Suprapubic skin (tissue), 4 donors: ENCODE results near the gene HMGN5. TPM values are rescaled to one million over a fixed set of nuclear protein-coding genes. Genes with fewer than 3 reads are reported as not detected.
A peak's percentile ranks its signal among the peaks of the same experiment; 100 is the strongest.

ENCODE experiments used
- DNase-seq, 2 donors: peaks; one replicate each; pipeline ENCODE4 v3.0.0-alpha.2; 2019; ENCODE audit warnings: low spot score in 2 of 2
- H3K27ac ChIP-seq: fragments of 200-600 bp; sonication (generic); one replicate; pipeline ENCODE4 v1.5.1; 2019
- H3K27me3 ChIP-seq: fragments of 200-600 bp; sonication (generic); one replicate; pipeline ENCODE4 v1.5.1; 2019
- H3K36me3 ChIP-seq: fragments of 200-600 bp; sonication (generic); one replicate; pipeline ENCODE4 v1.5.1; 2019
- H3K4me1 ChIP-seq: fragments of 200-600 bp; sonication (generic); one replicate; pipeline ENCODE4 v1.5.1; 2019
- H3K4me3 ChIP-seq: fragments of 200-600 bp; sonication (generic); one replicate; pipeline ENCODE4 v1.5.1; 2019; ENCODE audit warnings: mild to moderate bottlenecking
- H3K9me3 ChIP-seq: fragments of 200-600 bp; sonication (generic); one replicate; pipeline ENCODE4 v1.5.1; 2019
- CTCF ChIP-seq, 2 donors: fragments of 200-600 bp in 1 of 2; fragments of 450-650 bp in 1 of 2; sonication (generic) in 1 of 2; IDR thresholded peaks; one replicate each; pipeline ENCODE4 v1.5.1; 2016 to 2019; ENCODE audit warnings: antibody characterized with exemption in 2 of 2, mild to moderate bottlenecking in 1 of 2, moderate library complexity in 1 of 2
- EP300 ChIP-seq: sonication (generic); formaldehyde crosslinking; IDR thresholded peaks from one replicate; pipeline ENCODE4 v1.6.1; 2017; ENCODE audit warnings: antibody characterized with exemption
- POLR2A ChIP-seq, 2 donors: fragments of 450-650 bp; IDR thresholded peaks; one replicate each; pipeline ENCODE4 v1.6.1; 2017; ENCODE audit warnings: antibody characterized with exemption in 2 of 2, mild to moderate bottlenecking in 2 of 2, moderate library complexity in 2 of 2
- POLR2AphosphoS5 ChIP-seq, 3 donors: sonication (generic); formaldehyde crosslinking; IDR thresholded peaks; one replicate each; pipeline ENCODE4 v1.6.1; 2017; ENCODE audit warnings: antibody characterized with exemption in 3 of 3
- WGBS: methylation state at CpG from one replicate; pipeline ENCODE4 v1.1.5; 2018; 5-methylcytosine and 5-hydroxymethylcytosine counted together
- total RNA-seq, 4 donors: library from RNA; depleted of rRNA; stranded (reverse); fragments of >200 nt; gene quantifications; one replicate each; pipeline ENCODE4 v1.1.0, GENCODE V29; 2016

The HMGN5 gene
- total RNA-seq = 1 to 10 TPM in 2 of 4 donors, under 1 TPM in 2; 0.72 to 8.0 (median 1.9) TPM

- TF ChIP-seq EP300 = no peak
- TF ChIP-seq POLR2A (IDR thresholded peaks at IDR 0.05) = no peak
- no peak for TF ChIP-seq POLR2AphosphoS5 (IDR thresholded peaks at IDR 0.05)
- no peak for TF ChIP-seq CTCF (IDR thresholded peaks at IDR 0.05)
- WGBS = 21% methylated on average over 23 of the region's 23 CpGs
- peak within 1 kb of the TSS; percentile 58 for H3K4me3 ChIP-seq
Observed at GRCh38 chrX:81201671-81202455, at the start of gene HMGN5, which contains the start of gene SH3BGRL. TSS of gene HMGN5 (minus strand) at chrX:81201913. CDS start at chrX:81121549, 80,364 bp downstream. TSS of gene SH3BGRL (plus strand) at chrX:81202102. CDS start at chrX:81202201, 99 bp downstream.

GRCh38 chrX:81241753-81242152 is 40.0 kb upstream of the HMGN5 start:
- TF ChIP-seq CTCF (IDR thresholded peaks at IDR 0.05) (no peak), EP300 (no peak), POLR2AphosphoS5 (IDR thresholded peaks at IDR 0.05) (no peak), POLR2A (IDR thresholded peaks at IDR 0.05) (no peak)
- H3K27me3 ChIP-seq = no peaks in the 10 kb centered on the region
- peaks cover 7% of the 10 kb centered on the region for H3K4me1 ChIP-seq
- DNase-seq = no peak
- no peak overlapping the region for H3K27ac ChIP-seq
- H3K4me3 ChIP-seq = no peak overlapping the region
- 59% methylated on average over 7 of the region's 7 CpGs for WGBS
- H3K9me3 ChIP-seq = no peaks in the 10 kb centered on the region
- no peaks in the 10 kb centered on the region for H3K36me3 ChIP-seq

More at GRCh38 chrX:81201671-81202455, at the start of gene HMGN5, which contains the start of gene SH3BGRL:
- no peaks in the 10 kb centered on the region for H3K9me3 ChIP-seq
- H3K27ac ChIP-seq = peak within 1 kb of the TSS; percentile 83
- H3K27me3 ChIP-seq = no peaks in the 10 kb centered on the region
- peak; percentile 80 to 82 for DNase-seq
- H3K36me3 ChIP-seq = no peaks in the 10 kb centered on the region
- H3K4me1 ChIP-seq = peaks cover 10% of the 10 kb centered on the region

GRCh38 chrX:81240701-81241331 is 39.1 kb upstream of the HMGN5 start:
- WGBS = 66% methylated on average over 4 of the region's 4 CpGs
- H3K27me3 ChIP-seq = no peaks in the 10 kb centered on the region
- H3K36me3 ChIP-seq = no peaks in the 10 kb centered on the region
- H3K27ac ChIP-seq = no peak overlapping the region
- peaks cover 7% of the 10 kb centered on the region for H3K4me1 ChIP-seq
- TF ChIP-seq EP300 (no peak), CTCF (IDR thresholded peaks at IDR 0.05) (no peak), POLR2AphosphoS5 (IDR thresholded peaks at IDR 0.05) (no peak), POLR2A (IDR thresholded peaks at IDR 0.05) (no peak)
- H3K9me3 ChIP-seq = no peaks in the 10 kb centered on the region
- no peak for DNase-seq
- H3K4me3 ChIP-seq = no peak overlapping the region

GRCh38 chrX:81238166-81238565 is 36.5 kb upstream of the HMGN5 start:
- DNase-seq = no peak
- Histone ChIP-seq H3K4me3 (no peak overlapping the region), H3K27me3 (no peaks in the 10 kb centered on the region), H3K9me3 (no peaks in the 10 kb centered on the region), H3K27ac (no peak overlapping the region), H3K4me1 (peaks cover 7% of the 10 kb centered on the region), H3K36me3 (no peaks in the 10 kb centered on the region)
- TF ChIP-seq POLR2A (IDR thresholded peaks at IDR 0.05) = no peak
- no peak for TF ChIP-seq POLR2AphosphoS5 (IDR thresholded peaks at IDR 0.05)
- TF ChIP-seq EP300 = no peak
- no peak for TF ChIP-seq CTCF (IDR thresholded peaks at IDR 0.05)
- WGBS = 67% methylated on average over 3 of the region's 4 CpGs

GRCh38 chrX:81237516-81237915 is 35.8 kb upstream of the HMGN5 start:
- Histone ChIP-seq H3K27ac (no peak overlapping the region), H3K9me3 (no peaks in the 10 kb centered on the region), H3K4me3 (no peak overlapping the region), H3K36me3 (no peaks in the 10 kb centered on the region), H3K27me3 (no peaks in the 10 kb centered on the region), H3K4me1 (peaks cover 7% of the 10 kb centered on the region)
- WGBS = 80% methylated on average over 1 of the region's 1 CpG
- no peak for DNase-seq
- no peak for TF ChIP-seq CTCF (IDR thresholded peaks at IDR 0.05)
- no peak for TF ChIP-seq EP300
- TF ChIP-seq POLR2AphosphoS5 (IDR thresholded peaks at IDR 0.05) = no peak
- TF ChIP-seq POLR2A (IDR thresholded peaks at IDR 0.05) = no peak
